ENCODE data around the gene GLRA3. TPM values are rescaled to one million over a fixed set of nuclear protein-coding genes. Genes with fewer than 3 reads are reported as not detected.

Gene GLRA3
- total RNA-seq, 4 donors from 2014 or later, result not detected

GRCh38 chr4:174810834-174811233 is 18.2 kb downstream of the GLRA3 start:
- Histone ChIP-seq H3K36me3 (no peaks in the 10 kb centered on the region), H3K27ac (no peak overlapping the region), H3K9me3 (peaks cover 6% of the 10 kb centered on the region), H3K27me3 (no peaks in the 10 kb centered on the region), H3K4me1 (no peaks in the 10 kb centered on the region), H3K4me3 (no peak overlapping the region)
- TF ChIP-seq CTCF (IDR thresholded peaks at IDR 0.05) (no peak), POLR2AphosphoS5 (IDR thresholded peaks at IDR 0.05) (no peak), POLR2A (IDR thresholded peaks at IDR 0.05) (no peak), EP300 (IDR thresholded peaks at IDR 0.05) (no peak)
- DNase-seq (ENCODE audit: low spot score in 2 of 2), result no peak
- 54% methylated on average over 2 of the region's 2 CpGs for WGBS

- DNase-seq (ENCODE audit: low spot score in 2 of 2), result no peak
- Histone ChIP-seq H3K27ac (no peak overlapping the region), H3K9me3 (no peaks in the 10 kb centered on the region), H3K4me3 (no peak overlapping the region), H3K27me3 (no peaks in the 10 kb centered on the region), H3K36me3 (no peaks in the 10 kb centered on the region), H3K4me1 (no peaks in the 10 kb centered on the region)
- TF ChIP-seq CTCF (IDR thresholded peaks at IDR 0.05) (no peak), POLR2AphosphoS5 (IDR thresholded peaks at IDR 0.05) (no peak), EP300 (IDR thresholded peaks at IDR 0.05) (no peak), POLR2A (IDR thresholded peaks at IDR 0.05) (no peak)
- WGBS, result 69% methylated on average over 5 of the region's 5 CpGs
Observed at GRCh38 chr4:174808836-174809235, 20.2 kb downstream of the GLRA3 start.

- Histone ChIP-seq H3K27ac (no peak overlapping the region), H3K4me3 (no peak overlapping the region), H3K9me3 (no peaks in the 10 kb centered on the region), H3K4me1 (no peaks in the 10 kb centered on the region), H3K36me3 (no peaks in the 10 kb centered on the region), H3K27me3 (no peaks in the 10 kb centered on the region)
- 89% methylated on average over 2 of the region's 2 CpGs for WGBS
- TF ChIP-seq CTCF (IDR thresholded peaks at IDR 0.05) (no peak), POLR2A (IDR thresholded peaks at IDR 0.05) (no peak), EP300 (IDR thresholded peaks at IDR 0.05) (no peak), POLR2AphosphoS5 (IDR thresholded peaks at IDR 0.05) (no peak)
- no peak for DNase-seq (ENCODE audit: low spot score in 2 of 2)
Observed at GRCh38 chr4:174808119-174808518, 20.9 kb downstream of the GLRA3 start.

GRCh38 chr4:174805746-174806145 is 23.3 kb downstream of the GLRA3 start:
- Histone ChIP-seq H3K4me1 (no peaks in the 10 kb centered on the region), H3K9me3 (no peaks in the 10 kb centered on the region), H3K4me3 (no peak overlapping the region), H3K27ac (no peak overlapping the region), H3K36me3 (no peaks in the 10 kb centered on the region), H3K27me3 (no peaks in the 10 kb centered on the region)
- DNase-seq (ENCODE audit: low spot score in 2 of 2), result no peak
- WGBS, result 97% methylated on average over 1 of the region's 1 CpG
- TF ChIP-seq POLR2AphosphoS5 (IDR thresholded peaks at IDR 0.05), result no peak
- TF ChIP-seq EP300 (IDR thresholded peaks at IDR 0.05), result no peak
- no peak for TF ChIP-seq POLR2A (IDR thresholded peaks at IDR 0.05)
- no peak for TF ChIP-seq CTCF (IDR thresholded peaks at IDR 0.05)

- no peaks in the 10 kb centered on the region for H3K36me3 ChIP-seq
Observed at GRCh38 chr4:174794543-174795094, 34.4 kb downstream of the GLRA3 start.

More at GRCh38 chr4:174794543-174795094, 34.4 kb downstream of the GLRA3 start:
- Histone ChIP-seq H3K4me3 (no peak overlapping the region), H3K27me3 (no peaks in the 10 kb centered on the region), H3K4me1 (no peaks in the 10 kb centered on the region), H3K27ac (no peak overlapping the region), H3K9me3 (no peaks in the 10 kb centered on the region)
- TF ChIP-seq POLR2AphosphoS5 (IDR thresholded peaks at IDR 0.05) (no peak), POLR2A (IDR thresholded peaks at IDR 0.05) (no peak), CTCF (IDR thresholded peaks at IDR 0.05) (no peak), EP300 (IDR thresholded peaks at IDR 0.05) (no peak)
- WGBS, result 51% methylated on average over 3 of the region's 3 CpGs
- DNase-seq (ENCODE audit: low spot score in 2 of 2), result no peak
